Fibroblast of mammary gland (primary cell): ENCODE results near the gene MYO1D.

Experiments
- DNase-seq: peaks from one replicate; pipeline ENCODE4 v3.0.0-alpha.2; 2010; ENCODE audit warnings: low read depth
- H3K4me3 ChIP-seq: 2 replicates; pipeline ENCODE4 v1.5.1; 2011; ENCODE audit warnings: low read depth, mild to moderate bottlenecking, low read length, moderate library complexity; ENCODE audit not compliant: control insufficient read depth
- CTCF ChIP-seq: conservative IDR thresholded peaks from 2 replicates; pipeline ENCODE4 v1.5.1; 2011; ENCODE audit warnings: low read depth, low read length, inconsistent platforms; ENCODE audit not compliant: control insufficient read depth, insufficient read depth

MYO1D gene

GRCh38 chr17:32510466-32510865 is 366.5 kb downstream of the MYO1D start:
- H3K4me3 ChIP-seq: no peak overlapping the region
- no peak for DNase-seq
- no peak for TF ChIP-seq CTCF

GRCh38 chr17:32508926-32509325 is 368.0 kb downstream of the MYO1D start:
- no peak for DNase-seq
- no peak overlapping the region for H3K4me3 ChIP-seq
- no peak for TF ChIP-seq CTCF

- no peak for DNase-seq
- no peak overlapping the region for H3K4me3 ChIP-seq
- no peak for TF ChIP-seq CTCF
These were observed 372.5 kb downstream of the MYO1D start for GRCh38 chr17:32504166-32504990.

- no peak for DNase-seq
- H3K4me3 ChIP-seq: no peak overlapping the region
These were observed 373.4 kb downstream of the MYO1D start for GRCh38 chr17:32503251-32504165.

GRCh38 chr17:32502710-32503109 is 374.2 kb downstream of the MYO1D start:
- no peak for TF ChIP-seq CTCF
- no peak for DNase-seq
- no peak overlapping the region for H3K4me3 ChIP-seq

More at GRCh38 chr17:32503251-32504165, 373.4 kb downstream of the MYO1D start:
- TF ChIP-seq CTCF: no peak

- DNase-seq: no peak
- H3K4me3 ChIP-seq: no peak overlapping the region
- TF ChIP-seq CTCF: no peak
These were observed 374.9 kb downstream of the MYO1D start for GRCh38 chr17:32502013-32502412.
